Uterus (tissue), 4 donors: ENCODE measurements around the gene PITX3. TPM values are rescaled to one million over a fixed set of nuclear protein-coding genes. Genes with fewer than 3 reads are reported as not detected.

Experiments used
- DNase-seq, 2 donors: peaks; one replicate each; pipeline ENCODE4 v3.0.0-alpha.2; 2019 to 2020
- H3K27ac ChIP-seq, 2 donors: fragments of 200-600 bp; sonication (generic); 1 replicate in 1 of 2; 2 replicates in 1 of 2; pipeline ENCODE4 v1.5.1; 2016 to 2018
- H3K27me3 ChIP-seq, 2 donors: fragments of 200-600 bp; sonication (generic); one replicate each; pipeline ENCODE4 v1.5.1; 2018 to 2019; ENCODE audit warnings: control low read depth in 1 of 2
- H3K36me3 ChIP-seq, 2 donors: fragments of 200-600 bp; sonication (generic); one replicate each; pipeline ENCODE4 v1.5.1; 2019; ENCODE audit warnings: control low read depth in 1 of 2
- H3K4me1 ChIP-seq, 2 donors: fragments of 200-600 bp; sonication (generic); one replicate each; pipeline ENCODE4 v1.5.1; 2018 to 2019; ENCODE audit warnings: control low read depth in 1 of 2
- H3K4me3 ChIP-seq, 2 donors: fragments of 200-600 bp; sonication (generic); 1 replicate in 1 of 2; 2 replicates in 1 of 2; pipeline ENCODE4 v1.5.1; 2018 to 2019; ENCODE audit warnings: mild to moderate bottlenecking in 1 of 2
- H3K9me3 ChIP-seq, 2 donors: fragments of 200-600 bp; sonication (generic); one replicate each; pipeline ENCODE4 v1.5.1; 2019; ENCODE audit warnings: control low read depth in 1 of 2
- CTCF ChIP-seq, 4 experiments: fragments of 200-600 bp in 2 of 4; fragments of 450-650 bp in 2 of 4; sonication (generic) in 2 of 4; IDR thresholded peaks; one replicate each; pipeline ENCODE4 v1.5.1; 2016 to 2019; ENCODE audit warnings: antibody characterized with exemption in 4 of 4, mild to moderate bottlenecking in 2 of 4, moderate library complexity in 1 of 4
- POLR2A ChIP-seq, 2 donors: fragments of 450-650 bp; IDR thresholded peaks; one replicate each; pipeline ENCODE4 v1.6.1; 2016; ENCODE audit warnings: antibody characterized with exemption in 2 of 2, mild to moderate bottlenecking in 1 of 2, moderate library complexity in 1 of 2
- intact Hi-C: fragments of 100-400 bp; cut with DNase I; formaldehyde crosslinking; loops from one replicate; pipeline ENCODE4 v1.15.1; 2023; ENCODE audit warnings: low total_unique reads
- total RNA-seq, 4 donors: library from RNA; depleted of rRNA in 3 of 4; stranded (reverse); fragments of >200 nt in 3 of 4; gene quantifications; one replicate each; pipeline versions ENCODE4 v1.1.0 to v1.2.4, GENCODE V29; 2014 to 2023
- donor health status: DM: yes; HTN: yes; CAD: no.

PITX3 gene
- total RNA-seq, 4 donors from 2014 or later = not detected

- TF ChIP-seq CTCF (IDR thresholded peaks at IDR 0.05) (no peak), POLR2A (IDR thresholded peaks at IDR 0.05) (no peak)
- no peak overlapping the region for H3K27ac ChIP-seq
- DNase-seq = no peak
- intact Hi-C loops = no loop called here
- H3K36me3 ChIP-seq = no peaks in the 10 kb centered on the region
- no peaks in the 10 kb centered on the region for H3K27me3 ChIP-seq
- peaks cover 0 to 8% of the 10 kb centered on the region in 2 donors for H3K4me1 ChIP-seq
- no peaks in the 10 kb centered on the region for H3K9me3 ChIP-seq
- H3K4me3 ChIP-seq = peak overlapping the region; percentile 42 to 43
Observed at GRCh38 chr10:102241032-102241443, 274 bp downstream of the PITX3 start.

- no peaks in the 10 kb centered on the region for H3K9me3 ChIP-seq
Observed at GRCh38 chr10:102240467-102241031, 763 bp downstream of the PITX3 start.

GRCh38 chr10:102237711-102238252 lies 3.5 kb downstream of the PITX3 start:
- TF ChIP-seq CTCF (IDR thresholded peaks at IDR 0.05) (no peak), POLR2A (IDR thresholded peaks at IDR 0.05) (no peak)
- no peak overlapping the region for H3K27ac ChIP-seq
- no peaks in the 10 kb centered on the region for H3K9me3 ChIP-seq
- no peaks in the 10 kb centered on the region for H3K27me3 ChIP-seq
- peaks cover 0 to 8% of the 10 kb centered on the region in 2 donors for H3K4me1 ChIP-seq
- H3K36me3 ChIP-seq = no peaks in the 10 kb centered on the region
- H3K4me3 ChIP-seq = no peak overlapping the region
- DNase-seq = no peak
- intact Hi-C loops = no loop called here

More at GRCh38 chr10:102240467-102241031, 763 bp downstream of the PITX3 start:
- H3K27ac ChIP-seq = no peak overlapping the region
- peaks cover 0 to 8% of the 10 kb centered on the region in 2 donors for H3K4me1 ChIP-seq
- intact Hi-C loops = no loop called here
- peak in 1 of 2 donors; percentile 22 for DNase-seq
- no peaks in the 10 kb centered on the region for H3K27me3 ChIP-seq
- TF ChIP-seq CTCF (IDR thresholded peaks at IDR 0.05) = no peak
- TF ChIP-seq POLR2A (IDR thresholded peaks at IDR 0.05) = no peak
- H3K4me3 ChIP-seq = peak overlapping the region; percentile 42 to 43
- H3K36me3 ChIP-seq = no peaks in the 10 kb centered on the region

- peaks cover 11 to 16% of the 10 kb centered on the region in 2 donors for H3K27me3 ChIP-seq
- peaks cover 0 to 8% of the 10 kb centered on the region in 2 donors for H3K4me1 ChIP-seq
- no peak overlapping the region for H3K4me3 ChIP-seq
- DNase-seq = no peak
- H3K36me3 ChIP-seq = no peaks in the 10 kb centered on the region
- intact Hi-C loops = no loop called here
- no peaks in the 10 kb centered on the region for H3K9me3 ChIP-seq
- TF ChIP-seq CTCF (IDR thresholded peaks at IDR 0.05) (no peak), POLR2A (IDR thresholded peaks at IDR 0.05) (no peak)
- H3K27ac ChIP-seq = no peak overlapping the region
Observed at GRCh38 chr10:102236006-102236405, 5.3 kb downstream of the PITX3 start.

- Histone ChIP-seq H3K9me3 (no peaks in the 10 kb centered on the region), H3K27ac (no peak overlapping the region), H3K4me3 (no peak overlapping the region), H3K27me3 (peaks cover 13 to 18% of the 10 kb centered on the region in 2 donors), H3K36me3 (no peaks in the 10 kb centered on the region), H3K4me1 (peaks cover 0 to 12% of the 10 kb centered on the region in 2 donors)
- no peak for DNase-seq
- intact Hi-C loops = no loop called here
- no peak for TF ChIP-seq POLR2A (IDR thresholded peaks at IDR 0.05)
- TF ChIP-seq CTCF (IDR thresholded peaks at IDR 0.05) = no peak
Observed at GRCh38 chr10:102235598-102235920, 5.8 kb downstream of the PITX3 start.
